ENCODE measurements around the gene SLMAP. TPM values are rescaled to one million over a fixed set of nuclear protein-coding genes. Genes with fewer than 3 reads are reported as not detected.

SLMAP gene
- total and polyA plus RNA-seq, 2 of the 13 experiments (the other 11 are each of a cell fraction or from before 2014, with no cell fraction given) = 24.0 to 48.3 TPM

- Histone ChIP-seq H3K27me3 (ENCODE audit: control insufficient read depth in 1 of 2, insufficient read depth in 2 of 2, low read length in 2 of 2) (no peaks in the 10 kb centered on the region), H3K27ac (ENCODE audit: extremely low read length, insufficient read depth, low read length) (no peak overlapping the region), H3K9ac (ENCODE audit: insufficient read depth, low read depth, low read length) (no peak overlapping the region), H3K79me2 (ENCODE audit: insufficient read depth, low read length) (no peaks in the 10 kb centered on the region), H4K20me1 (ENCODE audit: insufficient read depth, low read length) (no peaks in the 10 kb centered on the region), H3K4me1 (ENCODE audit: insufficient read depth, low read length) (no peaks in the 10 kb centered on the region), H3K4me2 (ENCODE audit: low read depth, low read length) (no peak overlapping the region), H3K36me3 (replicated peaks in 1 of 2; ENCODE audit: control insufficient read depth in 1 of 2, insufficient read depth in 2 of 2, low read length in 2 of 2) (peaks cover 6 to 16% of the 10 kb centered on the region in 2 experiments; a peak in 4 of 5 replicates), H3K4me3 (replicated peaks in 1 of 3; ENCODE audit: insufficient read depth in 1 of 3, low read depth in 2 of 3, low read length in 3 of 3) (no peak overlapping the region), H2AFZ (ENCODE audit: low read length) (no peak overlapping the region), H3K9me3 (ENCODE audit: low read length) (no peaks in the 10 kb centered on the region)
- WGBS (ENCODE audit: low lambda C conversion rate) = 97% methylated on average over 3 of the region's 3 CpGs
- DNase-seq (ENCODE audit: low spot score) = no peak
- ChIA-PET CTCF (ENCODE audit: low intra/inter-chr PET ratio, low total read pairs) (no interaction called here), POLR2A (no interaction called here)
- no TSS peak for BruUV-seq (replicated peaks)
- no peak for ATAC-seq
- intact Hi-C loops (cut with micrococcal nuclease; ENCODE audit: unreplicated experiment) (no loop called here), in situ Hi-C loops (cut with HindIII; ENCODE audit: extremely low pct_ligation_motif_present, low pct_unique_long_range_greater_than_20kb) (no loop called here)
- TF ChIP-seq HIVEP1 (CRISPR knock-in tag; IDR thresholded peaks at IDR 0.05) (no peak), NCOA5 (CRISPR knock-in tag; IDR thresholded peaks at IDR 0.05) (no peak), KAT7 (CRISPR knock-in tag; IDR thresholded peaks at IDR 0.05; ENCODE audit: borderline replicate concordance) (no peak), ZNF333 (CRISPR knock-in tag; IDR thresholded peaks at IDR 0.05; ENCODE audit: borderline replicate concordance) (no peak), ZNF597 (CRISPR knock-in tag; IDR thresholded peaks at IDR 0.05) (no peak), E2F5 (CRISPR knock-in tag; conservative IDR thresholded peaks at IDR 0.05) (no peak), KLF15 (CRISPR knock-in tag; IDR thresholded peaks at IDR 0.05; ENCODE audit: borderline replicate concordance) (no peak), ESRRA (CRISPR knock-in tag; IDR thresholded peaks at IDR 0.05; ENCODE audit: low read depth) (no peak), CBX2 (IDR thresholded peaks at IDR 0.05; ENCODE audit: low read depth, low read length) (no peak), CBX2 (CRISPR knock-in tag; IDR thresholded peaks at IDR 0.05; ENCODE audit: low read depth) (no peak), SYNCRIP (IDR thresholded peaks at IDR 0.05; ENCODE audit: insufficient read depth, low read depth, low read length) (no peak), ZFYVE20 (CRISPR knock-in tag; IDR thresholded peaks at IDR 0.05; ENCODE audit: borderline replicate concordance, low read depth) (no peak), ZNF740 (CRISPR knock-in tag; IDR thresholded peaks at IDR 0.05) (no peak)
- FAIRE-seq = no peak
Measured at GRCh38 chr3:57893668-57894067, 137.6 kb downstream of the SLMAP start.
